H9 (cell line): ENCODE data around the gene UBE2Q2. TPM values are rescaled to one million over a fixed set of nuclear protein-coding genes. Genes with fewer than 3 reads are reported as not detected.

Experiments
- DNase-seq: peaks from one replicate; pipeline ENCODE4 v3.0.0-alpha.2; 2017
- H2AFZ ChIP-seq: one replicate; pipeline ENCODE4 v1.6.1; 2013; ENCODE audit warnings: mild to moderate bottlenecking, low read length, control low read depth, moderate library complexity
- H2AK5ac ChIP-seq: 2 replicates; pipeline ENCODE4 v1.6.1; 2013; ENCODE audit warnings: low read length, control low read depth, mixed read lengths; ENCODE audit not compliant: insufficient read length
- H2BK120ac ChIP-seq: one replicate; pipeline ENCODE4 v1.6.1; 2013; ENCODE audit warnings: low read depth, mild to moderate bottlenecking, low read length, control low read depth, inconsistent platforms; ENCODE audit not compliant: poor library complexity, severe bottlenecking
- H2BK12ac ChIP-seq: 2 replicates; pipeline ENCODE4 v1.6.1; 2013; ENCODE audit warnings: low read length, control low read depth, mixed read lengths, low read depth; ENCODE audit not compliant: insufficient read length
- H2BK15ac ChIP-seq: 2 replicates; pipeline ENCODE4 v1.6.1; 2013; ENCODE audit warnings: low read depth, low read length, control low read depth
- H2BK20ac ChIP-seq: one replicate; pipeline ENCODE4 v1.6.1; 2013; ENCODE audit warnings: low read depth, mild to moderate bottlenecking, low read length, control low read depth, inconsistent platforms; ENCODE audit not compliant: poor library complexity, severe bottlenecking
- H2BK5ac ChIP-seq: 2 replicates; pipeline ENCODE4 v1.6.1; 2013; ENCODE audit warnings: low read length, control low read depth, mixed read lengths; ENCODE audit not compliant: insufficient read length
- H3K14ac ChIP-seq: 2 replicates; pipeline ENCODE4 v1.6.1; 2013; ENCODE audit warnings: low read length, control low read depth; ENCODE audit not compliant: insufficient read depth
- H3K18ac ChIP-seq: 2 replicates; pipeline ENCODE4 v1.6.1; 2013; ENCODE audit warnings: low read depth, mild to moderate bottlenecking, mixed read lengths, low read length, control low read depth; ENCODE audit not compliant: insufficient read length
- H3K23ac ChIP-seq: 2 replicates; pipeline ENCODE4 v1.6.1; 2013; ENCODE audit warnings: low read length, control low read depth, mixed read lengths, low read depth; ENCODE audit not compliant: insufficient read length
- H3K23me2 ChIP-seq: 2 replicates; pipeline ENCODE4 v1.6.1; 2013; ENCODE audit warnings: low read depth, mild to moderate bottlenecking, mixed read lengths, low read length, control low read depth; ENCODE audit not compliant: insufficient read length, poor library complexity, severe bottlenecking
- H3K27ac ChIP-seq: 2 replicates; pipeline ENCODE4 v1.5.1; 2013; ENCODE audit warnings: low read length, control low read depth, mixed read lengths, low read depth; ENCODE audit not compliant: insufficient read length
- H3K27me3 ChIP-seq: 2 replicates; pipeline ENCODE4 v1.6.1; 2013; ENCODE audit warnings: low read length, control low read depth, inconsistent platforms; ENCODE audit not compliant: insufficient read depth
- H3K4ac ChIP-seq: 2 replicates; pipeline ENCODE4 v1.6.1; 2013; ENCODE audit warnings: low read depth, mild to moderate bottlenecking, control low read depth, inconsistent platforms, low read length, moderate library complexity
- H3K4me1 ChIP-seq: 2 replicates; pipeline ENCODE4 v1.6.1; 2013; ENCODE audit warnings: low read length, control low read depth, inconsistent platforms; ENCODE audit not compliant: insufficient read depth
- H3K4me2 ChIP-seq: 2 replicates; pipeline ENCODE4 v1.6.1; 2013; ENCODE audit warnings: low read length, control low read depth, mixed read lengths; ENCODE audit not compliant: insufficient read length, insufficient read depth
- H3K56ac ChIP-seq: 2 replicates; pipeline ENCODE4 v1.6.1; 2013; ENCODE audit warnings: low read depth, mild to moderate bottlenecking, mixed read lengths, low read length, control low read depth; ENCODE audit not compliant: insufficient read length
- H3K79me1 ChIP-seq: 2 replicates; pipeline ENCODE4 v1.6.1; 2013; ENCODE audit warnings: low read depth, mild to moderate bottlenecking, moderate library complexity, low read length, control low read depth, inconsistent platforms; ENCODE audit not compliant: insufficient read depth, poor library complexity, severe bottlenecking
- H3K79me2 ChIP-seq: 2 replicates; pipeline ENCODE4 v1.6.1; 2013; ENCODE audit warnings: low read length, control low read depth, inconsistent platforms; ENCODE audit not compliant: insufficient read depth
- H3K9ac ChIP-seq: 2 replicates; pipeline ENCODE4 v1.6.1; 2013; ENCODE audit warnings: low read length, control low read depth, mixed read lengths; ENCODE audit not compliant: insufficient read length; ENCODE audit errors: extremely low read depth
- H3K9me3 ChIP-seq: one replicate; pipeline ENCODE4 v1.6.1; 2013; ENCODE audit warnings: low read depth, low read length, inconsistent platforms; ENCODE audit not compliant: control insufficient read depth
- H3T11ph ChIP-seq: one replicate; pipeline ENCODE4 v1.6.1; 2013; ENCODE audit warnings: mild to moderate bottlenecking, low read length, control low read depth, inconsistent platforms
- H4K20me1 ChIP-seq: one replicate; pipeline ENCODE4 v1.6.1; 2013; ENCODE audit not compliant: control insufficient read depth, insufficient read length, insufficient read depth
- H4K5ac ChIP-seq: 2 replicates; pipeline ENCODE4 v1.6.1; 2013; ENCODE audit warnings: low read depth, mild to moderate bottlenecking, mixed read lengths, low read length, control low read depth; ENCODE audit not compliant: insufficient read length
- H4K8ac ChIP-seq: replicated peaks from 2 replicates; pipeline ENCODE4 v1.6.1; 2013; ENCODE audit warnings: low read length, control low read depth, mixed read lengths, low read depth; ENCODE audit not compliant: insufficient read length
- H4K91ac ChIP-seq: 2 replicates; pipeline ENCODE4 v1.6.1; 2013; ENCODE audit warnings: low read depth, mild to moderate bottlenecking, moderate library complexity, mixed read lengths, low read length, control low read depth; ENCODE audit not compliant: insufficient read length
- H3K27ac Mint-ChIP-seq, 3 experiments: 2 replicates in 2 of 3; 3 replicates in 1 of 3; pipeline ENCODE4 v1.8.0; 2020 to 2021; ENCODE audit warnings: mixed read lengths in 3 of 3, mild to moderate bottlenecking in 1 of 3, moderate library complexity in 1 of 3
- H3K27me3 Mint-ChIP-seq: 2 replicates; pipeline ENCODE4 v1.8.0; 2021; ENCODE audit warnings: low read depth, mild to moderate bottlenecking, moderate library complexity, mixed read lengths
- H3K36me3 Mint-ChIP-seq, 3 experiments: 2 replicates in 2 of 3; 3 replicates in 1 of 3; pipeline ENCODE4 v1.8.0; 2020 to 2021; ENCODE audit warnings: low read depth in 3 of 3, mixed read lengths in 3 of 3; ENCODE audit not compliant: insufficient read depth in 1 of 3
- H3K4me1 Mint-ChIP-seq, 2 experiments: 2 replicates each; pipeline ENCODE4 v1.8.0; 2020; ENCODE audit warnings: mixed read lengths in 2 of 2
- H3K4me3 Mint-ChIP-seq, 2 experiments: 2 replicates in 1 of 2; 3 replicates in 1 of 2; pipeline ENCODE4 v1.8.0; 2020 to 2021; ENCODE audit warnings: mild to moderate bottlenecking in 2 of 2, mixed read lengths in 2 of 2, moderate library complexity in 1 of 2
- H3K9me3 Mint-ChIP-seq, 2 experiments: 2 replicates in 1 of 2; 3 replicates in 1 of 2; pipeline ENCODE4 v1.8.0; 2020; ENCODE audit warnings: mild to moderate bottlenecking in 2 of 2, mixed read lengths in 2 of 2, moderate library complexity in 1 of 2
- CTCF ChIP-seq: fragments of 200-600 bp; sonication (generic); conservative IDR thresholded peaks from 3 replicates; pipeline ENCODE4 v1.8.0; 2021; ENCODE audit warnings: antibody characterized with exemption, mild to moderate bottlenecking
- WGBS: extraction: QIAGEN DNeasy Blood & Tissue Kit; methylation state at CpG from one replicate; pipeline ENCODE4 v1.1.7; 2013; ENCODE audit warnings: missing lambda C conversion rate, low lambda C conversion rate, mixed read lengths; ENCODE audit not compliant: insufficient read length; ENCODE audit errors: extremely low coverage; 5-methylcytosine and 5-hydroxymethylcytosine counted together
- total RNA-seq: library from RNA; stranded (reverse); gene quantifications from 2 replicates; pipeline ENCODE4 v1.2.1, GENCODE V29; 2021

UBE2Q2 gene
- total RNA-seq, 1 experiment from 2014 or later = 29.6 TPM

- DNase-seq = no peak
- Histone ChIP-seq H3K14ac (no peak overlapping the region), H3K23me2 (no peaks in the 10 kb centered on the region), H3K4me1 (no peaks in the 10 kb centered on the region), H3K9ac (no peak overlapping the region), H3K9me3 (no peaks in the 10 kb centered on the region), H3K79me2 (peaks cover 1% of the 10 kb centered on the region; the same call in 1 of the 2 replicates), H2AK5ac (no peak overlapping the region), H3K27me3 (no peaks in the 10 kb centered on the region), H4K8ac (no peak overlapping the region), H2BK20ac (no peak overlapping the region), H3K4me2 (no peak overlapping the region), H3K4ac (no peak overlapping the region), H2BK15ac (no peak overlapping the region), H3K18ac (no peak overlapping the region), H4K20me1 (no peaks in the 10 kb centered on the region), H3K27ac (no peak overlapping the region), H2BK5ac (no peak overlapping the region), H3T11ph (no peak overlapping the region), H4K5ac (no peak overlapping the region), H2BK12ac (no peak overlapping the region), H4K91ac (no peak overlapping the region), H2AFZ (no peak overlapping the region), H3K23ac (no peak overlapping the region), H2BK120ac (no peak overlapping the region), H3K79me1 (peaks cover 4% of the 10 kb centered on the region), H3K56ac (no peak overlapping the region)
- no peaks in the 10 kb centered on the region for H3K27me3 Mint-ChIP-seq
- H3K36me3 Mint-ChIP-seq = peaks cover 17 to 72% (median 44%) of the 10 kb centered on the region in 3 experiments; a peak in 6 of 7 replicates
- H3K4me3 Mint-ChIP-seq = no peak overlapping the region
- no peaks in the 10 kb centered on the region for H3K9me3 Mint-ChIP-seq
- H3K4me1 Mint-ChIP-seq = no peaks in the 10 kb centered on the region
- WGBS = no CpG with 5 or more reads among the region's 1 CpG
- H3K27ac Mint-ChIP-seq = peak overlapping the region in 2 of 3 experiments; percentile 20 to 49; a peak in 1 of 7 replicates
- TF ChIP-seq CTCF = no peak
These were observed 74.9 kb downstream of the UBE2Q2 start for GRCh38 chr15:75918135-75918534.
